ENCODE results near the gene APP. TPM values are rescaled to one million over a fixed set of nuclear protein-coding genes. Genes with fewer than 3 reads are reported as not detected.

Gene APP
- total and polyA plus RNA-seq, 2 of the 13 experiments (the other 11 are each of a cell fraction or from before 2014, with no cell fraction given), result 70.6 to 262 TPM

- TF ChIP-seq ZBTB44 (CRISPR knock-in tag; IDR thresholded peaks at IDR 0.05), result no peak
- TF ChIP-seq ZMYM4 (CRISPR knock-in tag; IDR thresholded peaks at IDR 0.05), result 0 out of 2 replicates have a peak, but pooled peaks have one; percentile 40
- TF ChIP-seq SOX6 (IDR thresholded peaks at IDR 0.05), result no peak
- TF ChIP-seq SOX6 (CRISPR knock-in tag; IDR thresholded peaks at IDR 0.05), result peak; percentile 51; the same call in 1 of the 2 replicates
- TF ChIP-seq SOX13 (IDR thresholded peaks at IDR 0.05), result no peak
- TF ChIP-seq SOX13 (CRISPR knock-in tag; conservative IDR thresholded peaks at IDR 0.05 in 1 of 2, IDR thresholded peaks at IDR 0.05 in 1 of 2), result peak in 1 of 2 experiments; percentile 48; a peak in 1 of 4 replicates
- TF ChIP-seq HNF1A (IDR thresholded peaks at IDR 0.05; ENCODE audit: low read depth), result peak; percentile 48; the same call in 1 of the 2 replicates
- TF ChIP-seq HNF1A (CRISPR knock-in tag; IDR thresholded peaks at IDR 0.05; ENCODE audit: borderline replicate concordance), result no peak; the same call in 1 of the 2 replicates
- TF ChIP-seq TEAD3 (CRISPR knock-in tag; optimal IDR thresholded peaks at IDR 0.05; ENCODE audit: borderline replicate concordance), result peak; percentile 27
- no peak for TF ChIP-seq CREB1 (IDR thresholded peaks at IDR 0.05)
- TF ChIP-seq CREB1 (CRISPR knock-in tag; IDR thresholded peaks at IDR 0.05), result 0 out of 2 replicates have a peak, but pooled peaks have one; percentile 22
- no peak for TF ChIP-seq ZNF607 (CRISPR knock-in tag; IDR thresholded peaks at IDR 0.05; ENCODE audit: borderline replicate concordance)
- peak; percentile 28; the same call in 1 of the 2 replicates for TF ChIP-seq MED1 (CRISPR knock-in tag; IDR thresholded peaks at IDR 0.05)
Observed at GRCh38 chr21:25887646-25888306, 282.8 kb downstream of the APP start (continued).

Data from HepG2 (cell line).